NCI-H226 (cell line): ENCODE measurements around the gene GEMIN5.
"Not testable (repeated sequence)": the region's sequence is repeated elsewhere in the genome, so short reads cannot be mapped to it uniquely, and the experiment has no call there.

Source experiments
- DNase-seq: peaks from one replicate; pipeline ENCODE4 v3.0.0-alpha.2; 2015

Gene GEMIN5

GRCh38 chr5:154943527-154943926 lies 5.5 kb upstream of the GEMIN5 start:
- DNase-seq: no peak

DNA sequence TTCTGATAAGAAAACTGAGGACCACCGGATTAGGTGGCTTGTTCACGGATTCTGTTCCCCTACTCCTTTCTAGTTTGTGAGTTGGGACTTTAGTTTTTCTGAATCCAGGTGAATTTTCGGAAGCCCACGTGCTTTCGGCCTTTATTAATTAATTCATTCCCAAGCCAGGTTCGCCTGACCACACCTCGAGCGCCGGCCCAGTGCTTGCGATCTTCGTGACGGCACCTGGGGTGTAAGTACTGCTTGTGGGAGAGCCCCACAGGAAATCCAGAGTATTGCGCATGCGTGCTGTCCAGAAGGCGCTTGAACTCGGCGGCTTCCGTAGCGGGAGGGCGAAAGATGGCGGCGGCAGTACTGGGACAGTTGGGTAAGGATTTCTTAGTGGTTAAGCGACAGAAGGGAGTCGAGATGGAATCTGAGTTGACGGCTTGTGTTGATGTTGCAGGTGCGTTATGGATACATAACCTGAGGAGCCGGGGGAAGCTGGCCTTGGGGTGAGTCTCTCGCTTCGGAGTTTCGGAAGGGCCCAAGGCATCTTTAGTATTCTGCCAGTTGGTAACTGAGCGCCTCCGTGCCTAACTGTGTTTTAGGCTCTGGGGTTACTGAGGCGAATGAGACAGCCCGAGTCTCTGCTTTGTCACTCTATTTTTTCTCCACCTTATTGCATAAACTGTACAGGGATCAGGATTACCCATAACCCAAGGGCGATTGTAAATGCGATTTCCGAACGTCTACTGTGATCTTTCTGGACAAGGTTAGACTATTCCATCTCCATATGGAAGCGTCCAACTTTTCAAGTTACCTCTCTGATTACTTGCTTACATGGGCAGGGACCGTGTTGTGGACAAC lies 3.0 kb upstream of the GEMIN5 start, which contains the start of gene MRPL22:
MRPL22 (plus strand) TSS at position 302 of the 849 bp plus-strand sequence; CDS start at position 340, 38 bp downstream.
- DNase-seq: peak; percentile 91

DNA sequence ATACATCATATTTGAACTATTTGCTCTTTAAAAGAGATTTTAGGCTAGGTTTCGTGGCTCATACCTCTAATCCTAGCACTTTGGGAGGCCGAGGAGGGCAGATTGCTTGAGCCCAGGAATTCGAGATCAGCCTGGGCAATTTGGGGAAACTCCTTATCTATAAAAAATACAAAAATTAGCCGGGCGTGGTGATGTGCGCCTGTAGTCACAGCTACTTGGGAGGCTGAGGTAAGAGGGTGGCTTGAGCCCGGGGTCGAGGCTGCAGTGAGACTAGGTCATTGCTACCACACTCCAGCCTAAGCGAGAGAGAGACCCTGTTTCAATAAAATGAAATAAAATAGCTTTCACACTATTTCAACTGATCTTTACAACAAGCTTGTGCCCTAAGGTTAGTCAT lies 2.4 kb upstream of the GEMIN5 start:
- DNase-seq: no peak

- DNase-seq: not testable (repeated sequence)
Measured at GRCh38 chr5:154939387-154939786, 1.4 kb upstream of the GEMIN5 start.

DNA sequence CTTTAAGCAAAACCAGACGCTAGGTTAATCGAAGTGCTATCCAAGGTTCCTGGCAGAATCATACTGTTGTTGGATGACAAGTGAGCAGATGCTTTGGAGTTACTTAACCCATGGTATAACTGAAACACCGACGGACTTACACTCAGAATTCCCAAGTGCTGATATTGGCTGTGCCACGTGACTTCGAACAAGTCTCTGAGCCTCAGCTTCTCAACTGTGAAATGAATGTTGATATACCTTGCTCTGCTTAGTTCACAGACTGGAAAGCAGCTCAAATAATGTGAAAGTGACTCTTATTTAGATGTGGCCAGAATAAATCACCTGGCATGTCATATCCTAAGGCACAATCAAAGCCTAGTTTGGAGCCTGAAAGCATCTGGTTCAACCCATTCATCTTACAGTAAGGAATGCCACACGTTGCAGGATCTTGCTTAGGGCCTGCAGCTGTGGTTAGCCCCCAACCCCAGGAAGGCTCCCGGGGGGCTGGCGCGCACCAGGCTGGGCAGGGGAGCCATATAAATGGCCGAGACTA lies 759 bp downstream of the GEMIN5 start:
- no peak for DNase-seq

- no peak for DNase-seq
Measured at GRCh38 chr5:154934881-154935280, 3.1 kb downstream of the GEMIN5 start.

- no peak for DNase-seq
Measured at GRCh38 chr5:154933537-154933936, 4.5 kb downstream of the GEMIN5 start.

GRCh38 chr5:154923441-154924430 lies 14.3 kb downstream of the GEMIN5 start:
- no peak for DNase-seq

GRCh38 chr5:154917757-154918156 lies 20.3 kb downstream of the GEMIN5 start:
- DNase-seq: no peak

DNA sequence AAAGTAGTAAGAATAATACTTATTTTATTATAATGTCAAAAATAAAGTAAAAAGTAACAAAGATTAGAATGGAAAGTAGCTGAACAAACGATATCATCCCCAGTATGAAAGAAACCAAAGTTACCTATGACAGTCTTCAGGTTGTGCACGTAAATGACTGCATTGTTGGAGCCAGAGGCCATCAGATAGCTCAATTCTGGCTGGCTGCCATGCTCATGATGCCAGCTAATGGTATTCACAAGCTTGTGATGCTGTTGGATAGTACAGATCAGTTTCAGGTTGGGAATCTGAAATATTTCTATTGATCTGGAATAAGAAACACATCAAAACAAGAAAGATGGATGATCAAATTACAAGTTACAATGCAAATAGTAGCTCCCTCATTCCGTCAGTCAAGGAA lies 21.1 kb downstream of the GEMIN5 start:
- DNase-seq: no peak

DNA sequence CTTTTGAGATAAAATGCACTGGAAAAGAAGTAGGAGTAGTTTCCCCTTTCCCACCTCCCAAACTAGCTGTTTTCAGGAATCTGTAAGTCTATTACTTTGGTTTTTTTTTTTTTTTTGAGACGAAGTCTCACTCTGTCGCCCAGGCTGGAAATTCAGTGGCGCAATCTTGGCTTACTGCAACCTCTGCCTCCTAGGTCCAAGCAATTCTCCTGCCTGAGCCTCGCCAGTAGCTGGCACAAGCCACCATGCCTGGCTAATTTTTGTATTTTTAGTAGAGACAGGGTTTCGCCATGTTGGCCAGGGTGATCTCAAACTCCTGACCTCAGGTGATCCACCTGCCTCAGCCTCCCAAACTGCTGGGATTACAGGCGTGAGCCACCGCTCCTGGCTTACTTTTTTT lies 32.4 kb downstream of the GEMIN5 start:
- DNase-seq: not testable (repeated sequence)

- DNase-seq: no peak
Measured at GRCh38 chr5:154901913-154902312, 36.1 kb downstream of the GEMIN5 start.

GRCh38 chr5:154901276-154901675 lies 36.7 kb downstream of the GEMIN5 start:
- no peak for DNase-seq

GRCh38 chr5:154900066-154900465 lies 37.9 kb downstream of the GEMIN5 start:
- no peak for DNase-seq

GRCh38 chr5:154899151-154899816 lies 38.7 kb downstream of the GEMIN5 start:
- DNase-seq: no peak

DNA sequence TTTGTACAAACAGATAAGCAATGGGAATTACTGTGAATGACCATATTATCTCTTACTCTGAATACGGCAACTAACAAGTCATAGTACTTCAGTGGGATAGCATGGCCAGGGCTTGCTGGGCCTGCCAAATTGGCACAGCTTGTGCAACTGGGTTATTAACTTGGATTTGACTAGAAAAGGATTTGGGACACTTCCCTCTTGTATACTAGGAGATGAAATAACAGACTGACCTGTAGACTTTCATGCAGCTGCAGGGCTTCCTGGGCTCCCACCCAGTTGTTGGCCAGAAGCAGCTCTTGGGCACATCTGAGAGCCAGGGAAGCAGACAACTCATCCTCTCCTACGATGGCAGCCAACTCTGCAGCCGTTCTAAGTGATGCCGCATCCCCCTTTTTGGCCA lies 39.8 kb downstream of the GEMIN5 start:
- no peak for DNase-seq

GRCh38 chr5:154896562-154897165 lies 41.3 kb downstream of the GEMIN5 start:
- DNase-seq: no peak

DNA sequence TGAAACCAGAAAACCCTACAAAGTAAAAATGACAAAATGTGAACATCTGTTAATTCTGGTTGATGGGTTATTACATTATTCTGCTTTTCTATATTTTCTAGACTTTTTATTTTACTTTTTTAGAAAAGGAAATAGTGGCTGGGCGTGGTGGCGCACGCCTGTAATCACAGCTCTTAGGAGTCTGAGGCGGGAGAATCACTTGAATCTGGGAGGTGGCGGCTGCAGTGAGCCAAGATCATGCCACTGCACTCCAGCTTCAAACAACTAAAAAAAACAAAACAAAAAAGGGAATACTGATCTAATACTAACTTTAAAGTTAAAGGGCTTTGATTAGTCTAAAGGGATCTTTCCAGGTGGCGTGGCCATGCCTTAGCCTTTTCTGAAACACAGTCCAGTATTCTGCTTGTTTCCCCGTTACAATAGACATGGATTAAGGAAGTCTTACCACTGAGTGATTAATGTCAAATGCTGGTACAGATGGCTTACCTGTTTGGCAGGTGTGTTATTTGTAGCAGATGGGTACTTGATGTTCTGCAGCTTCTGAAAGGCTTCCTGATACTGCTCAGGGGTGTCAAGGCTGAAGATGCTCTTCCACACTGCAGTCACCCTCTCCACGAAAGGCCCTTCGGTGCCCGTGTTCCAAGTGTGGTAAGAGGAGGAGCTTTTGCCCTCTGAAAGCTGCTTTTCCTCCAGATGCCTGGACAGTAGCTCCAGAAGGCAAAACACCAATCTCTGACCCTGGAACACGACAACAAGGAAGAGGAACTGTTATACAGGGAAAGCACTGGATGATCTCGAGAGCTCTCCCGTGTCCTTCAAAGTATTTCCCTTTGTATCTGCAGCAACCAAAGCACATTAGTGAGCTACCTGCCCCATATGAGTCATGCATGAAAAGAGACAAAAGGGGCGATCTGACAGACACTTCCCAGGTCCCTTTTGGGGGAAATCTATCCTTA lies 42.1 kb downstream of the GEMIN5 start:
- no peak for DNase-seq

DNA sequence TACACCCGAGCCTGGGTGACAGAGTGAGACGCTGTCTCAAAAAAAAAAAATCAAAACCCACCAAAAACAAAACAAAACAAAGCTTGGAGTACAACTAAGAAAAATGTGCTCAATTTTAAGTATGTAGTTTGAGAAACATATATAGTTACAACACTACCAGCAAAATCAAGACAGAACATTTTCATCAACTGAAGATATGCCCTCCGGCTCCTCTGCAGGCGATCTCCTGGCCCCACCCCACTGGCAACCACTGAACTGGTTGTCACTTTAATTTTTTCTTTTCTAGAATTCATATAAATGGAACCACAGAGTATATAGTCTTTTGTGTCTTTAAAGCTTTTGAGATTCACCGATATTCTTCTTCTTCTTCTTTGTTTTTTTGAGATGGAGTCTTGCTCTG lies 44.6 kb downstream of the GEMIN5 start:
- DNase-seq: no peak

DNA sequence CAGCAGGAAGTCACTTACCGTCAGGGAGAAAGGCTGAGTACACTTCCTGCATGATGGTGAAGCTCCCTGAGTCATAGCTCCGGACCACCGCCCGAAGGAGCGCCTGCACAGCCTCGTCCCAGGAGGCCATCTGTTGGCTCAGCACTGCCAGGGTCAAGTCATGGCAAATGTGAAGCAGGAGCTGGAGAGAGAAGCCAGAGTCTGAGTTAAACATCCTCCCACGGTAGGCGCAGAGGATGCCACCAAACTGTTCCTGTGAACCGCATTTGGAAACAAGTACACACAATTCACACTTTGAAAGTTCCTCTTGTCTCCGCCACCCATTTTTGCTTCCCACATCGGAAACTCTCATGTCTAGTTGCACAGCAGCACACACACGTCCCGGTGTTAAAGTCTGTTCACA lies 45.6 kb downstream of the GEMIN5 start:
- DNase-seq: no peak

DNA sequence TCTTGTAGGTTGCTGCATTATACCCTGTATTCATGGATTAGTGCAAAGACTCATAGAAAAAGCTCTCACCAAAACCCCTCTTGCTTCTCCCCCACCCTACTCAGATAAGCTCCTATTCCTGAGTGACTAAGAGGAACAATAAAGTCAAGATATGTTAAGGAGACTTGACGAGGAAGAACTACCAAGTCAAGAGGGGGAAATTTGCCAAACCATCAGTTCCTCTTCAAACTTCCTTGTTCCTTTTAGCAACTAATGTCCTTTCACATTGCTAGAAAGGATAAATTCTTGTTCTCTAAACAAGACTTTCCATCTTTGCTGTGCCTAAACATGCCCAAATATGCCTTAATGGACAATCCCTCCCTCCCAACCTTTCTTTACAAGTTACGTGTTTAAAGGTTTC lies 52.6 kb downstream of the GEMIN5 start:
- DNase-seq: no peak
